ENCODE measurements around the gene RPP30. TPM values are rescaled to one million over a fixed set of nuclear protein-coding genes. Genes with fewer than 3 reads are reported as not detected.

RPP30 gene
- 39.3 and 53.5 TPM in 2 replicates for total RNA-seq

- TF ChIP-seq CTCF (IDR thresholded peaks at IDR 0.05; ENCODE audit: insufficient read depth, low read depth, low read length) = no peak
- peak within 1 kb of the TSS; percentile 88 for H3K4me3 ChIP-seq (ENCODE audit: low read depth, low read length)
- DNase-seq (ENCODE audit: low read depth) = peak; percentile 81
Observed at GRCh38 chr10:90871766-90872647, at the start of gene RPP30. RPP30 (plus strand) TSS chr10:90871974; CDS start chr10:90871987, 13 bp downstream.

- no peak for TF ChIP-seq CTCF (IDR thresholded peaks at IDR 0.05; ENCODE audit: insufficient read depth, low read depth, low read length)
- no peak overlapping the region for H3K4me3 ChIP-seq (ENCODE audit: low read depth, low read length)
- no peak for DNase-seq (ENCODE audit: low read depth)
Observed at GRCh38 chr10:90822508-90822907, 49.3 kb upstream of the RPP30 start.

- H3K4me3 ChIP-seq (ENCODE audit: low read depth, low read length) = no peak overlapping the region
- no peak for TF ChIP-seq CTCF (IDR thresholded peaks at IDR 0.05; ENCODE audit: insufficient read depth, low read depth, low read length)
- DNase-seq (ENCODE audit: low read depth) = no peak
Observed at GRCh38 chr10:90832111-90832510, 39.7 kb upstream of the RPP30 start.

GRCh38 chr10:90834326-90834725, 37.4 kb upstream of the RPP30 start:
- no peak for TF ChIP-seq CTCF (IDR thresholded peaks at IDR 0.05; ENCODE audit: insufficient read depth, low read depth, low read length)

GRCh38 chr10:90837486-90837885, 34.3 kb upstream of the RPP30 start:
- DNase-seq (ENCODE audit: low read depth) = no peak
- H3K4me3 ChIP-seq (ENCODE audit: low read depth, low read length) = no peak overlapping the region
- TF ChIP-seq CTCF (IDR thresholded peaks at IDR 0.05; ENCODE audit: insufficient read depth, low read depth, low read length) = no peak

More at GRCh38 chr10:90834326-90834725, 37.4 kb upstream of the RPP30 start:
- DNase-seq (ENCODE audit: low read depth) = no peak
- H3K4me3 ChIP-seq (ENCODE audit: low read depth, low read length) = no peak overlapping the region

GRCh38 chr10:90842725-90843124, 29.0 kb upstream of the RPP30 start:
- H3K4me3 ChIP-seq (ENCODE audit: low read depth, low read length) = no peak overlapping the region
- TF ChIP-seq CTCF (IDR thresholded peaks at IDR 0.05; ENCODE audit: insufficient read depth, low read depth, low read length) = no peak
- DNase-seq (ENCODE audit: low read depth) = no peak
